Gastrocnemius medialis (tissue), 4 donors: ENCODE data around the gene RWDD1.

Experiments used
- CTCF ChIP-seq, 5 experiments: fragments of 450-650 bp in 3 of 5; fragments of 200-600 bp in 2 of 5; sonication (generic) in 2 of 5; IDR thresholded peaks in 4 of 5; conservative IDR thresholded peaks in 1 of 5; 1 replicate in 4 of 5; 2 replicates in 1 of 5; pipeline ENCODE4 v1.5.1; 2016 to 2019; ENCODE audit warnings: antibody characterized with exemption in 5 of 5, mild to moderate bottlenecking in 3 of 5, moderate library complexity in 3 of 5
- POLR2A ChIP-seq, 2 donors: fragments of 450-650 bp; IDR thresholded peaks; one replicate each; pipeline ENCODE4 v1.6.1; 2017; ENCODE audit warnings: antibody characterized with exemption in 2 of 2, mild to moderate bottlenecking in 2 of 2, moderate library complexity in 2 of 2

GRCh38 chr6:116633685-116634084, 62.4 kb downstream of the RWDD1 start:
- TF ChIP-seq POLR2A (IDR thresholded peaks at IDR 0.05) (no peak), CTCF (IDR thresholded peaks at IDR 0.05 in 4 of 5, conservative IDR thresholded peaks at IDR 0.05 in 1 of 5) (no peak)
